Stomach (tissue), 9 donors: ENCODE data around the gene TBC1D14. TPM values are rescaled to one million over a fixed set of nuclear protein-coding genes. Genes with fewer than 3 reads are reported as not detected.

Experiments
- DNase-seq, 2 donors: peaks; one replicate each; pipeline versions ENCODE4 v3.0.0 to v3.0.0-alpha.2; 2013 to 2019
- H3K27ac ChIP-seq, 5 donors: fragments of 200-600 bp in 4 of 5; sonication (generic) in 4 of 5; one replicate each; pipeline ENCODE4 v1.5.1; 2013 to 2019; ENCODE audit warnings: mild to moderate bottlenecking in 1 of 5, moderate library complexity in 1 of 5
- H3K27me3 ChIP-seq, 3 donors: fragments of 200-600 bp; sonication (generic); one replicate each; pipeline ENCODE4 v1.5.1; 2017 to 2019; ENCODE audit warnings: mixed run types in 1 of 3
- H3K36me3 ChIP-seq, 4 donors: fragments of 200-600 bp; sonication (generic); 1 replicate in 3 of 4; 2 replicates in 1 of 4; pipeline ENCODE4 v1.5.1; 2016 to 2019
- H3K4me1 ChIP-seq, 4 donors: fragments of 200-600 bp; sonication (generic); one replicate each; pipeline ENCODE4 v1.5.1; 2016 to 2019
- H3K4me3 ChIP-seq, 4 donors: fragments of 200-600 bp; sonication (generic) in 3 of 4; one replicate each; pipeline ENCODE4 v1.5.1; 2016 to 2019; ENCODE audit warnings: mild to moderate bottlenecking in 1 of 4
- H3K9me3 ChIP-seq, 4 donors: fragments of 200-600 bp; sonication (generic); one replicate each; pipeline ENCODE4 v1.5.1; 2016 to 2019
- EP300 ChIP-seq: sonication (generic); formaldehyde crosslinking; IDR thresholded peaks from one replicate; pipeline ENCODE4 v1.6.1; 2017; ENCODE audit warnings: antibody characterized with exemption
- POLR2A ChIP-seq, 4 donors: fragments of 450-650 bp; IDR thresholded peaks; one replicate each; pipeline ENCODE4 v1.6.1; 2016; ENCODE audit warnings: antibody characterized with exemption in 4 of 4, control low read depth in 2 of 4, mild to moderate bottlenecking in 1 of 4, moderate library complexity in 1 of 4
- POLR2AphosphoS5 ChIP-seq, 3 donors: sonication (generic); formaldehyde crosslinking; IDR thresholded peaks; one replicate each; pipeline ENCODE4 v1.6.1; 2016; ENCODE audit warnings: antibody characterized with exemption in 3 of 3
- WGBS, 5 donors: extraction: QIAGEN DNeasy Blood & Tissue Kit in 3 of 5; methylation state at CpG; one replicate each; pipeline versions ENCODE4 v1.1.5 to v1.1.7; 2013 to 2018; 5-methylcytosine and 5-hydroxymethylcytosine counted together
- intact Hi-C: fragments of 100-400 bp; cut with DNase I; formaldehyde crosslinking; loops from one replicate; pipeline ENCODE4 v1.15.1; 2023; ENCODE audit warnings: low total_unique reads
- polyA plus RNA-seq, 3 donors: library from polyadenylated mRNA; stranded (reverse); fragments of 200-250 nt; gene quantifications; one replicate each; pipeline ENCODE4 v1.2.3, GENCODE V29; 2013
- total RNA-seq, 5 donors: library from RNA; depleted of rRNA; stranded (reverse); fragments of >200 nt; gene quantifications; one replicate each; pipeline versions ENCODE4 v1.1.0 to v1.2.3, GENCODE V29; 2014 to 2016
- TF ChIP-seq, protein P1 (sequence below), 7 experiments: fragments of 450-650 bp in 4 of 7; fragments of 200-600 bp in 3 of 7; sonication (generic) in 3 of 7; IDR thresholded peaks; one replicate each; pipeline ENCODE4 v1.5.1; 2016 to 2019; ENCODE audit warnings: antibody characterized with exemption in 7 of 7, control low read depth in 2 of 7, mild to moderate bottlenecking in 1 of 7
- donor health status: healthy with polysubstance abuse.
- donor health status: Bipolar disorder and iron deficiency.
- donor health status: healthy.

Gene TBC1D14
- total and polyA plus RNA-seq, 8 donors = 19.5 to 72.4 (median 40.4) TPM

GRCh38 chr4:7017446-7018048 is 107.9 kb downstream of the TBC1D14 start:
- no peak for DNase-seq
- H3K9me3 ChIP-seq = no peaks in the 10 kb centered on the region
- no peak overlapping the region for H3K27ac ChIP-seq
- no peaks in the 10 kb centered on the region for H3K4me1 ChIP-seq
- WGBS, 5 donors = 82 to 91% (median 87%) methylated on average over 6 of the region's 6 CpGs
- H3K4me3 ChIP-seq = no peak overlapping the region
- H3K27me3 ChIP-seq = no peaks in the 10 kb centered on the region
- intact Hi-C loops = no loop called here
- TF ChIP-seq, protein P1, sequence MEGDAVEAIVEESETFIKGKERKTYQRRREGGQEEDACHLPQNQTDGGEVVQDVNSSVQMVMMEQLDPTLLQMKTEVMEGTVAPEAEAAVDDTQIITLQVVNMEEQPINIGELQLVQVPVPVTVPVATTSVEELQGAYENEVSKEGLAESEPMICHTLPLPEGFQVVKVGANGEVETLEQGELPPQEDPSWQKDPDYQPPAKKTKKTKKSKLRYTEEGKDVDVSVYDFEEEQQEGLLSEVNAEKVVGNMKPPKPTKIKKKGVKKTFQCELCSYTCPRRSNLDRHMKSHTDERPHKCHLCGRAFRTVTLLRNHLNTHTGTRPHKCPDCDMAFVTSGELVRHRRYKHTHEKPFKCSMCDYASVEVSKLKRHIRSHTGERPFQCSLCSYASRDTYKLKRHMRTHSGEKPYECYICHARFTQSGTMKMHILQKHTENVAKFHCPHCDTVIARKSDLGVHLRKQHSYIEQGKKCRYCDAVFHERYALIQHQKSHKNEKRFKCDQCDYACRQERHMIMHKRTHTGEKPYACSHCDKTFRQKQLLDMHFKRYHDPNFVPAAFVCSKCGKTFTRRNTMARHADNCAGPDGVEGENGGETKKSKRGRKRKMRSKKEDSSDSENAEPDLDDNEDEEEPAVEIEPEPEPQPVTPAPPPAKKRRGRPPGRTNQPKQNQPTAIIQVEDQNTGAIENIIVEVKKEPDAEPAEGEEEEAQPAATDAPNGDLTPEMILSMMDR (IDR thresholded peaks at IDR 0.05) = no peak
- TF ChIP-seq POLR2A (IDR thresholded peaks at IDR 0.05) (no peak), EP300 (no peak)
- peaks cover 59 to 100% (median 96%) of the 10 kb centered on the region in 4 donors for H3K36me3 ChIP-seq

DNA sequence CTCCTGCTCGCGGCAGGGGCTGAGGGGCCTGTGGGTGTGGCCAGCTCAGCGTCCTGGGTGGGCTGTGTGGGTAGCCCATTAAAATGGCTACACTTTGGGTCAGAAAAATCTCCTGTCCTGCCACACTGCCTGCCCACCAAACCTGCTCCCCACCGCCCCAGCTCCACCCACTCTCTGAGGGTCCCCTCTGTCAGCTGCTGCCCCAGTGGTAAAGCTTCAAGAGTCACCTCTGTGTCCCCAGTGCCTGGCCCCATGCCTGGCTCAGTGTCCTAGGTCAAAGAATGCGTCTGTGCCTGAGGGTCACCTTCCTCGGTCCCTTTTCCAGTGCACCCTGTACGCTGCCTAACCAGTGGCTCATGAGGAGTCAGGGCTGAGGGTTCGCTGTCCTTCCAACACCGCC is 108.7 kb downstream of the TBC1D14 start:
- intact Hi-C loops = no loop called here
- no peak overlapping the region for H3K4me3 ChIP-seq
- 84 to 95% (median 88%) methylated on average over 7 to 9 of the region's 9 CpGs for WGBS, 5 donors
- peaks cover 61 to 100% (median 96%) of the 10 kb centered on the region in 4 donors for H3K36me3 ChIP-seq
- H3K4me1 ChIP-seq = no peaks in the 10 kb centered on the region
- TF ChIP-seq EP300 (no peak), POLR2A (IDR thresholded peaks at IDR 0.05) (no peak), POLR2AphosphoS5 (IDR thresholded peaks at IDR 0.05) (no peak)
- TF ChIP-seq, protein P1 (IDR thresholded peaks at IDR 0.05) = no peak
- DNase-seq = no peak
- H3K27me3 ChIP-seq = no peaks in the 10 kb centered on the region
- no peaks in the 10 kb centered on the region for H3K9me3 ChIP-seq
- H3K27ac ChIP-seq = peak overlapping the region in 1 of 5 donors; percentile 21

- H3K36me3 ChIP-seq = peaks cover 70 to 100% (median 96%) of the 10 kb centered on the region in 4 donors
- no peak overlapping the region for H3K27ac ChIP-seq
- 88 to 93% (median 89%) methylated on average over 7 to 10 of the region's 10 CpGs for WGBS, 5 donors
- intact Hi-C loops = no loop called here
- H3K4me3 ChIP-seq = no peak overlapping the region
- no peak for DNase-seq
- TF ChIP-seq, protein P1 (IDR thresholded peaks at IDR 0.05) = no peak
- TF ChIP-seq POLR2A (IDR thresholded peaks at IDR 0.05) (no peak), POLR2AphosphoS5 (IDR thresholded peaks at IDR 0.05) (no peak), EP300 (no peak)
- H3K4me1 ChIP-seq = no peaks in the 10 kb centered on the region
- H3K9me3 ChIP-seq = no peaks in the 10 kb centered on the region
- no peaks in the 10 kb centered on the region for H3K27me3 ChIP-seq
Observed at GRCh38 chr4:7019367-7019766, 109.7 kb downstream of the TBC1D14 start.

DNA sequence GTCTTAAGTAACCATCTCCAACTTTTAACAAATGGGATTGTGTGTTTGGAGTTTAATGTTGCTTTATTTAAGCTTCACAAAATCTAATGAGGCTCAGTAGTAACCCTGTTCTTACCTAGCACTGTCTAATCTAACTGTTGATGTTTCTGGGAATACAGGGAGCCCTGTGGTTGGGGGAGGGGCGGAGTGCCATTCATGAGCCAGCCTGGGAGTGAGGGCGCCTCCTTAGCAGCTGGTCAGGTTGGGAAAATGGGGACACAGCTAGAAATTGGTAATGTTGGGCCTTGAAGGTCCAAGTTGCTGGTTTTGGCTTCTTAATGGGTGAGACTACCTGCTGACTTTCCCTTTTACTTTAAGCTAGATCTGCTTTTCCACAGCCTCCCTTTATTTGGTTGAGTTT is 110.7 kb downstream of the TBC1D14 start:
- Histone ChIP-seq H3K9me3 (no peaks in the 10 kb centered on the region), H3K36me3 (peaks cover 66 to 100% (median 96%) of the 10 kb centered on the region in 4 donors), H3K4me1 (no peaks in the 10 kb centered on the region), H3K27ac (no peak overlapping the region), H3K27me3 (no peaks in the 10 kb centered on the region), H3K4me3 (no peak overlapping the region)
- no peak for TF ChIP-seq EP300
- TF ChIP-seq, protein P1 (IDR thresholded peaks at IDR 0.05) = no peak
- TF ChIP-seq POLR2A (IDR thresholded peaks at IDR 0.05) = no peak
- no peak for TF ChIP-seq POLR2AphosphoS5 (IDR thresholded peaks at IDR 0.05)
- intact Hi-C loops = no loop called here
- no peak for DNase-seq
- WGBS, 5 donors = 88 to 97% (median 92%) methylated on average over 2 of the region's 2 CpGs
